SK-N-SH treated with all-trans-retinoic acid at 6 μM for 48 hours (cell line): ENCODE data around the gene PUM1.

Experiments
- ARNTL ChIP-seq: fragments of 450-650 bp; formaldehyde crosslinking; IDR thresholded peaks from 2 replicates; pipeline ENCODE4 v1.5.0; 2020; ENCODE audit warnings: low read depth, mild to moderate bottlenecking, moderate library complexity, borderline replicate concordance
- BACH2 ChIP-seq: fragments of 250-450 bp; sonication (Bioruptor Pico); IDR thresholded peaks from 2 replicates; pipeline ENCODE4 v1.9.0; 2021; ENCODE audit warnings: mild to moderate bottlenecking, borderline replicate concordance
- CREB5 ChIP-seq: fragments of 250-450 bp; sonication (Bioruptor Pico); IDR thresholded peaks from 2 replicates; pipeline ENCODE4 v1.5.1; 2020; ENCODE audit warnings: low read depth, mild to moderate bottlenecking, moderate library complexity
- CSRNP3 ChIP-seq: fragments of 250-450 bp; sonication (Bioruptor Pico); IDR thresholded peaks from 2 replicates; pipeline ENCODE4 v1.5.1; 2021; ENCODE audit warnings: mild to moderate bottlenecking, moderate library complexity
- ISL1 ChIP-seq: fragments of 250-450 bp; sonication (Bioruptor Pico); IDR thresholded peaks from 2 replicates; pipeline ENCODE4 v2.1.2; 2022; ENCODE audit warnings: mild to moderate bottlenecking, moderate library complexity
- POU6F1 ChIP-seq: fragments of 250-450 bp; sonication (Bioruptor Pico); IDR thresholded peaks from 2 replicates; pipeline ENCODE4 v1.8.0; 2021; ENCODE audit warnings: low read depth, mild to moderate bottlenecking, moderate library complexity, borderline replicate concordance
- RARB ChIP-seq: fragments of 250-450 bp; sonication (Bioruptor Pico); IDR thresholded peaks from 2 replicates; pipeline ENCODE4 v1.8.0; 2021; ENCODE audit warnings: mild to moderate bottlenecking, moderate library complexity
- TCF4 ChIP-seq: fragments of 250-450 bp; sonication (Bioruptor Pico); IDR thresholded peaks from 2 replicates; pipeline ENCODE4 v1.8.0; 2021; ENCODE audit warnings: mild to moderate bottlenecking, moderate library complexity, borderline replicate concordance
- TSHZ2 ChIP-seq: fragments of 250-450 bp; sonication (Bioruptor Pico); IDR thresholded peaks from 2 replicates; pipeline ENCODE4 v1.5.0; 2020; ENCODE audit warnings: mild to moderate bottlenecking, moderate library complexity
- ZFP30 ChIP-seq: fragments of 450-650 bp; formaldehyde crosslinking; IDR thresholded peaks from 2 replicates; pipeline ENCODE4 v1.5.0; 2022; ENCODE audit warnings: mild to moderate bottlenecking, moderate library complexity
- ZNF70 ChIP-seq: fragments of 450-650 bp; formaldehyde crosslinking; IDR thresholded peaks from 2 replicates; pipeline ENCODE4 v1.5.0; 2020; ENCODE audit warnings: mild to moderate bottlenecking, moderate library complexity

- TF ChIP-seq RARB, result no peak
- no peak for TF ChIP-seq CREB5 (CRISPR knock-in tag)
- TF ChIP-seq BACH2 (CRISPR knock-in tag), result no peak
- TF ChIP-seq TSHZ2, result no peak
- no peak for TF ChIP-seq ZFP30
- no peak for TF ChIP-seq ARNTL
- TF ChIP-seq TCF4, result no peak
- TF ChIP-seq ISL1, result no peak
- no peak for TF ChIP-seq POU6F1
- no peak for TF ChIP-seq CSRNP3 (CRISPR knock-in tag)
- no peak for TF ChIP-seq ZNF70 (CRISPR knock-in tag)
Measured at GRCh38 chr1:31099293-31100032, 33.9 kb upstream of the PUM1 start.
